OCI-LY1 (cell line): Measurements from ENCODE around the gene TRO.

Source experiments
- EZH2 ChIP-seq: fragments of 200-600 bp; sonication (generic), shearing (Covaris generic); IDR thresholded peaks from 2 replicates; pipeline ENCODE4 v1.8.0; 2017; ENCODE audit warnings: borderline replicate concordance, mixed run types, mild to moderate bottlenecking, antibody characterized with exemption, low read length, moderate library complexity, mixed read lengths
- TF ChIP-seq, protein P1 (sequence below): fragments of 200-600 bp; sonication (generic), shearing (Covaris generic); IDR thresholded peaks from 2 replicates; pipeline ENCODE4 v1.5.1; 2017; ENCODE audit warnings: mild to moderate bottlenecking, antibody characterized with exemption, low read length, moderate library complexity, mixed read lengths

DNA sequence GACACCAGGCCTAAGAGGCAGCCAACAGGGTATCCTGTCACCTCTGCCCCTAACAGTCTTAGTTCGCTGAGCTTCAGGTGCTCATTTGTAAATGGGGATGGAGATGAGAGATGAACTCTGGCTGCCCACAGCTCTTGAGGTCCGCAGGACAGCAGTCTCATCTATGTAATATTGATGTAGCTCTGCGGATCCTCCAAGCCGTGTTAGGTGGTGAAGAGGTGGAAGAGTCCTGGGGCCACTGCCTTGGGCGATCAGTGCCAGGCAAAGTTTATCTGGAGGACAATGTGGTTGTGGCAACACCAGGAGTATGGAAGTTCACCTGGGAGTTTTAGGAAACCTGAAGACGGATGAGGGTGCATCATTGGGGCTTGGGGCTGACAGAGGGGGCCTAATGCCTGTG lies 13.4 kb downstream of the TRO start:
- TF ChIP-seq, protein P1, sequence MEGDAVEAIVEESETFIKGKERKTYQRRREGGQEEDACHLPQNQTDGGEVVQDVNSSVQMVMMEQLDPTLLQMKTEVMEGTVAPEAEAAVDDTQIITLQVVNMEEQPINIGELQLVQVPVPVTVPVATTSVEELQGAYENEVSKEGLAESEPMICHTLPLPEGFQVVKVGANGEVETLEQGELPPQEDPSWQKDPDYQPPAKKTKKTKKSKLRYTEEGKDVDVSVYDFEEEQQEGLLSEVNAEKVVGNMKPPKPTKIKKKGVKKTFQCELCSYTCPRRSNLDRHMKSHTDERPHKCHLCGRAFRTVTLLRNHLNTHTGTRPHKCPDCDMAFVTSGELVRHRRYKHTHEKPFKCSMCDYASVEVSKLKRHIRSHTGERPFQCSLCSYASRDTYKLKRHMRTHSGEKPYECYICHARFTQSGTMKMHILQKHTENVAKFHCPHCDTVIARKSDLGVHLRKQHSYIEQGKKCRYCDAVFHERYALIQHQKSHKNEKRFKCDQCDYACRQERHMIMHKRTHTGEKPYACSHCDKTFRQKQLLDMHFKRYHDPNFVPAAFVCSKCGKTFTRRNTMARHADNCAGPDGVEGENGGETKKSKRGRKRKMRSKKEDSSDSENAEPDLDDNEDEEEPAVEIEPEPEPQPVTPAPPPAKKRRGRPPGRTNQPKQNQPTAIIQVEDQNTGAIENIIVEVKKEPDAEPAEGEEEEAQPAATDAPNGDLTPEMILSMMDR: no peak
- TF ChIP-seq EZH2: no peak
